GM12874 (cell line): ENCODE data around the gene ARL1.

Experiments used
- TF ChIP-seq, protein P1 (sequence below): IDR thresholded peaks from 2 replicates; pipeline ENCODE4 v1.5.1; 2011; ENCODE audit warnings: low read depth, mild to moderate bottlenecking, control low read depth, low read length, moderate library complexity; ENCODE audit not compliant: insufficient read depth

Gene ARL1

DNA sequence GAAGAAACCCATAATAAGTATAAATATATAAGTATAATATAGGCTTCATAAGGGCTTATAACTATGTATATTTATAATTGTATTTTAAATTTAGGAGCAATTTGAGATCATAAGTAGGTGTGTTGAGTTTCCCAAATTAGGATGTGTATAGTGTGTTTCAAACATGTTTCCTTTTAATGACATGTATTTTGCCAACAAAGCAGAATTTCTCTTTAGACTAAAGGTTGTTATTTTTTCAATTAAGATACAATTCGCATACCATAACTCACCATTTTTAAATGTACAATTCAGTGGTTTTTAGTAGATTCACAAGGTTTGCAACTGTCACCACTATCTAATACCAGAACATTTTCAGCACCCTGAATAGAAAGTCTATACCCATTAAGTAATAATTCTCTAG is 7.7 kb upstream of the ARL1 start:
- TF ChIP-seq, protein P1, sequence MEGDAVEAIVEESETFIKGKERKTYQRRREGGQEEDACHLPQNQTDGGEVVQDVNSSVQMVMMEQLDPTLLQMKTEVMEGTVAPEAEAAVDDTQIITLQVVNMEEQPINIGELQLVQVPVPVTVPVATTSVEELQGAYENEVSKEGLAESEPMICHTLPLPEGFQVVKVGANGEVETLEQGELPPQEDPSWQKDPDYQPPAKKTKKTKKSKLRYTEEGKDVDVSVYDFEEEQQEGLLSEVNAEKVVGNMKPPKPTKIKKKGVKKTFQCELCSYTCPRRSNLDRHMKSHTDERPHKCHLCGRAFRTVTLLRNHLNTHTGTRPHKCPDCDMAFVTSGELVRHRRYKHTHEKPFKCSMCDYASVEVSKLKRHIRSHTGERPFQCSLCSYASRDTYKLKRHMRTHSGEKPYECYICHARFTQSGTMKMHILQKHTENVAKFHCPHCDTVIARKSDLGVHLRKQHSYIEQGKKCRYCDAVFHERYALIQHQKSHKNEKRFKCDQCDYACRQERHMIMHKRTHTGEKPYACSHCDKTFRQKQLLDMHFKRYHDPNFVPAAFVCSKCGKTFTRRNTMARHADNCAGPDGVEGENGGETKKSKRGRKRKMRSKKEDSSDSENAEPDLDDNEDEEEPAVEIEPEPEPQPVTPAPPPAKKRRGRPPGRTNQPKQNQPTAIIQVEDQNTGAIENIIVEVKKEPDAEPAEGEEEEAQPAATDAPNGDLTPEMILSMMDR, result no peak

DNA sequence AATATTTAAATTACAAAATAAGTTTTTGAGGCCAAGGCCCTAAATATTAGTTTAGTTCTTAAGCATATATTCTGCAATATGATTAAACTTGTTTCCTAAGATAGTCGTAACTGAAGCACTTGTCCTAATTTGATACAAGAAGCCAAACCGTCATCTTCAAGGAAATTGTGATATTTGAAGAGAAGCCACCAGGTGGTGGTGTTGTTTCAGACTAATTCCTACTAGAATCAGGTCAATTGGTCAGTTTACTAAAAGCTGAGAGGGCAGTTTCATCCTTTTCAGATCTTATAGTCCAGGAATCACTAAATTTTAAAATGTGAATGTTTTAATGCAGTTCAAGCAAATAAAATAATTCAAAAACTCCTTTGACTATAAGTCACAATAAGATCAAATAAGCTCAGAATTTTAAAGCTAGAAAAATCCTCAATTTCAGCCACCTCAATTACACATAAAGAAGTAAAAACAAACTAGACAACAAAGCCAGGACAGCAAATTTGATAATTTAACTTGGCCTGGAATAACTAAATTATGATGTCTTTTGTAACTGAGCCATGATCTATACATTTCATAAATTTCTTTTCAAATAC is 7.1 kb upstream of the ARL1 start:
- TF ChIP-seq, protein P1, result peak; percentile 34; the same call in 1 of the 2 replicates

DNA sequence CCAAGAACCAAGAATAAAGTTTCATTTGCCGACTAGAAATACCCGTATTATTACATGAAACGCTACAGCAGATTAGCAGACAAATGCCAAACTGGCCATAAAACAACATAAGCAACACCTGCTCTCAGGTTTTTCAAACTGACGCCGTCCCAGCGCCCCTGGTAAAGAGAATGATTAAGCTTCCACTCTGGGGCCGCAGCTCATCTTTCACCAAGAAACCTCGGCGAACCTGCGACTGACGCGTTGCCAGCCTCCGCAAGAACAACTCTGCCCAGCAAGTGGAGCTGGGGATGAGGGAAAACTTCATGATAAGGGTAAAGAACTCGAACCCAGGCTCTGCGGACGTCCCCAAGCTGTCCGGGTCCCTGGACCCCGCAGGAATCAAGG is 530 bp downstream of the ARL1 start:
- TF ChIP-seq, protein P1, result no peak

DNA sequence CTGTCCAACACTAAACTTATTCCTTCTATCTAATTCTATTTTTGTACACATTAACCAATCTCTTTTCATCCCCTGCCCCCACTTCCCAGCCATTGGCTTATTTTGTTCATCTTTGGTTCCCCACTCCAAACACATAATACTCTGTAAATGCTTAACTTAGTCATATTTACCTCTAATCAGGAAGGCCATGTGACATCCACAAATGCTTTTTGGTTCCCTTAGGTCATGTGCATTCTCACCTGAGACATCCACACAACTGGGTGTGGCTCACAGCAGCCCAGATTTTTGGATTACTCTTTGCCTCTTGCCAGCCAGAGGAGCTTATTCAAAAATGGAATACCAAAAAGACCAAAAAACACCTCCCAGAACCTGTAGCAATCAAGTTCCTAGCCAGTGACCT is 28.4 kb downstream of the ARL1 start:
- TF ChIP-seq, protein P1, result no peak

DNA sequence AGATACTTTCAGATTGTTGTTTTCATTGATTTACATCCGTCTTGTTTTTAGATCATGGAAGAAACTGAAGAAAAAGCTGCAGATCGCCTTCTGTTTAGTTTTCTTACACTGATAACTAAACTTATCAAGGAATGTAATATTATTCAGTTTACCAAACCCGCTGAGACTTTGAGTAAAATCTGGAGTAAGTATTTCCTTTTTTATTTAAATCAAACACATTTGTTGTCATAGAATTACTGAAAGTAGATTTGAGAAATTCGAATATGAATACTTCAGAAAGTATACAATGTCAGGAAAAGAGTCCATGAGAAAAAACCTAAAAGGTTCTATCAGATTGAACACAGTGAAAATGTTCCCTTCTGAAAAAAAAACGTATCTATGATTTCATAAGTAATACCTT is 32.0 kb downstream of the ARL1 start:
- TF ChIP-seq, protein P1, result no peak

DNA sequence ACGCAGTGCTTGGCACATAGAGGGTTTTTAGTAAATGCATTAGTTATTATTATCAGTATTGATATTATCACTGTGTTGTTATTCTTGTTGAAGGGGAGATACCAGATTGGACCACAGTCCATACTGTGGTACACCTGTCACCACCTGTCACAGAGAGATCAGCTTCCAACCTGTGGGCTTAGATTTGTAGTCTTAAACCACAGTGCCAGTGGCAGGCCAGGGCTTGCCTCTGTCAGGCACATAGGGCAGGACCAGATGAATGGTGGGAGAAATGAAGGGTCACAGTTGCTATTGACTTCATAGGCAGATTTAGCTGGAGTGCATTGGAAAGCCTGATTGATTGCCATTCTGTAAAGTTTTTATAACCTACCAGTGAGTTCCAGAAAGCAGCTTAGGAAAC is 35.1 kb downstream of the ARL1 start:
- TF ChIP-seq, protein P1, result no peak

DNA sequence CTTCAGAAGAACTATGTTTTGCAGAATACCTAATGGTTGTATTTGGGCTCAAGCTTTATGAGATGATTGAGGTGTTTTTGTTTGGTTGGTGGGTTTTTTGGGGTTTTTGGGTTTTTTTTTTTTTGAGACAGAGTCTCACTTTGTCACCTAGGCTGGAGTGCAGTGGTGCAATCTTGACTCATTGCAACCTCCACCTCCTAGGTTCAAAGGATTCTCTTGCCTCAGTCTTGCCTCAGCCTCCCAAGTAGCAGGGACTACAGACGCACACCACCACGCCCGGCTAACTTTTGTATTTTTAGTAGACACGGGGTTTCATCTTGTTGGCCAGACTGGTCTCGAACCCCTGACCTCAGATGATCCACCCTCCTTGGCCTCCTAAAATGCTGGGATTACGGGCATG is 39.6 kb downstream of the ARL1 start:
- TF ChIP-seq, protein P1, result no peak
